G401 (cell line): Measurements from ENCODE around the gene RAP1GAP2. TPM values are rescaled to one million over a fixed set of nuclear protein-coding genes. Genes with fewer than 3 reads are reported as not detected.
"Not testable (repeated sequence)": the region's sequence is repeated elsewhere in the genome, so short reads cannot be mapped to it uniquely, and the experiment has no call there.

Source experiments
- DNase-seq: peaks from one replicate; pipeline ENCODE4 v3.0.0-alpha.2; 2015; ENCODE audit warnings: low spot score
- in situ Hi-C: cut with HindIII; loops from 2 replicates; pipeline ENCODE4 v1.10.0; 2016; ENCODE audit warnings: low sequenced_read_pairs, mixed read lengths
- total RNA-seq: library from RNA; depleted of rRNA; stranded (reverse); fragments of >200 nt; shearing (Covaris generic); gene quantifications from 2 replicates; pipeline ENCODE4 v1.2.3, GENCODE V29; 2014

RAP1GAP2 gene
- total RNA-seq, 1 experiment from 2014 or later = 1.9 TPM

GRCh38 chr17:2783310-2784030 lies 12.8 kb upstream of the RAP1GAP2 start:
- peak; percentile 78 for DNase-seq
- in situ Hi-C loops = no loop called here

- no peak for DNase-seq
- in situ Hi-C loops = no loop called here
Measured at GRCh38 chr17:2784864-2785263, 11.4 kb upstream of the RAP1GAP2 start.

GRCh38 chr17:2785376-2785775 lies 10.9 kb upstream of the RAP1GAP2 start:
- DNase-seq, in situ Hi-C loops: not testable (repeated sequence)

GRCh38 chr17:2786176-2786881 lies 9.9 kb upstream of the RAP1GAP2 start:
- peak; percentile 90 for DNase-seq
- in situ Hi-C loops = no loop called here

- no peak for DNase-seq
- in situ Hi-C loops = no loop called here
Measured at GRCh38 chr17:2789700-2790099, 6.5 kb upstream of the RAP1GAP2 start.

GRCh38 chr17:2792366-2793169 lies 3.7 kb upstream of the RAP1GAP2 start:
- DNase-seq = no peak

GRCh38 chr17:2794111-2794803 lies 2.0 kb upstream of the RAP1GAP2 start:
- in situ Hi-C loops = no loop called here
- DNase-seq = no peak

More at GRCh38 chr17:2792366-2793169, 3.7 kb upstream of the RAP1GAP2 start:
- in situ Hi-C loops = no loop called here

GRCh38 chr17:2795441-2796163 lies 636 bp upstream of the RAP1GAP2 start:
- no peak for DNase-seq
- in situ Hi-C loops = no loop called here

- DNase-seq = peak; percentile 44
Measured at GRCh38 chr17:2797226-2797625, 988 bp downstream of the RAP1GAP2 start.

GRCh38 chr17:2797637-2798036 lies 1.4 kb downstream of the RAP1GAP2 start:
- in situ Hi-C loops = no loop called here

More at GRCh38 chr17:2797226-2797625, 988 bp downstream of the RAP1GAP2 start:
- in situ Hi-C loops = no loop called here

GRCh38 chr17:2798188-2798587 lies 1.9 kb downstream of the RAP1GAP2 start:
- in situ Hi-C loops = no loop called here
- DNase-seq = no peak

More at GRCh38 chr17:2797637-2798036, 1.4 kb downstream of the RAP1GAP2 start:
- peak; percentile 96 for DNase-seq

- no peak for DNase-seq
- in situ Hi-C loops = no loop called here
Measured at GRCh38 chr17:2798678-2799077, 2.4 kb downstream of the RAP1GAP2 start.

GRCh38 chr17:2799653-2800052 lies 3.4 kb downstream of the RAP1GAP2 start:
- DNase-seq = peak; percentile 80
- in situ Hi-C loops = no loop called here

- in situ Hi-C loops = no loop called here
- no peak for DNase-seq
Measured at GRCh38 chr17:2800367-2800766, 4.1 kb downstream of the RAP1GAP2 start.

- in situ Hi-C loops = no loop called here
- peak; percentile 95 for DNase-seq
Measured at GRCh38 chr17:2801841-2802240, 5.6 kb downstream of the RAP1GAP2 start.

- in situ Hi-C loops = no loop called here
- DNase-seq = no peak
Measured at GRCh38 chr17:2802574-2802973, 6.3 kb downstream of the RAP1GAP2 start.

GRCh38 chr17:2803386-2803785 lies 7.1 kb downstream of the RAP1GAP2 start:
- no peak for DNase-seq
- in situ Hi-C loops = no loop called here

GRCh38 chr17:2803971-2804370 lies 7.7 kb downstream of the RAP1GAP2 start:
- DNase-seq = no peak
- in situ Hi-C loops = no loop called here

- in situ Hi-C loops = no loop called here
Measured at GRCh38 chr17:2804912-2805311, 8.7 kb downstream of the RAP1GAP2 start.

More at GRCh38 chr17:2804912-2805311, 8.7 kb downstream of the RAP1GAP2 start:
- DNase-seq = no peak
